MCF 10A (cell line): Measurements from ENCODE around the gene PLD5. TPM values are rescaled to one million over a fixed set of nuclear protein-coding genes. Genes with fewer than 3 reads are reported as not detected.
"Not testable (repeated sequence)": the region's sequence is repeated elsewhere in the genome, so short reads cannot be mapped to it uniquely, and the experiment has no call there.

Experiments used
- BruUV-seq: library from RNA; stranded (reverse); fragments of 400-500 nt; replicated peaks from 2 replicates; lab custom pipeline; 2021; lab: Mats Ljungman, UMichigan
- CTCF ChIA-PET: fragments of 300-600 bp; sonication (Branson Sonifier 250); formaldehyde crosslinking; extraction: SDS; loops from one replicate; lab custom pipeline; 2021; ENCODE audit warnings: antibody characterized with exemption, inconsistent platforms; lab: Yijun Ruan, JAX
- POLR2A ChIA-PET: fragments of 300-600, 350-650 bp; sonication (Branson Sonifier 250); formaldehyde crosslinking; extraction: SDS; loops from one replicate; lab custom pipeline; 2020; ENCODE audit warnings: antibody characterized with exemption, inconsistent platforms; lab: Yijun Ruan, JAX
- DNase-seq: peaks from one replicate; pipeline ENCODE4 v3.0.0-alpha.2; 2018; ENCODE audit not compliant: unreplicated experiment
- H3K27ac Mint-ChIP-seq: one replicate; pipeline ENCODE4 v1.8.0; 2022; ENCODE audit warnings: mild to moderate bottlenecking, low read depth, mixed read lengths; ENCODE audit not compliant: unreplicated experiment
- H3K27me3 Mint-ChIP-seq: one replicate; pipeline ENCODE4 v1.8.0; 2022; ENCODE audit warnings: mixed read lengths; ENCODE audit not compliant: insufficient read depth, unreplicated experiment
- H3K36me3 Mint-ChIP-seq: one replicate; pipeline ENCODE4 v1.8.0; 2022; ENCODE audit warnings: mild to moderate bottlenecking, moderate library complexity, mixed read lengths; ENCODE audit not compliant: insufficient read depth, unreplicated experiment
- H3K4me1 Mint-ChIP-seq: one replicate; pipeline ENCODE4 v1.8.0; 2022; ENCODE audit warnings: mixed read lengths; ENCODE audit not compliant: insufficient read depth, unreplicated experiment
- H3K4me3 Mint-ChIP-seq: one replicate; pipeline ENCODE4 v1.8.0; 2022; ENCODE audit warnings: mild to moderate bottlenecking, moderate library complexity, mixed read lengths; ENCODE audit not compliant: unreplicated experiment
- H3K9me3 Mint-ChIP-seq: one replicate; pipeline ENCODE4 v1.8.0; 2022; ENCODE audit warnings: mixed read lengths; ENCODE audit not compliant: unreplicated experiment
- CTCF ChIP-seq: fragments of 200-600 bp; IDR thresholded peaks from one replicate; pipeline ENCODE4 v1.8.0; 2022; ENCODE audit warnings: antibody characterized with exemption, mild to moderate bottlenecking; ENCODE audit not compliant: unreplicated experiment
- intact Hi-C: fragments of 100-400 bp; cut with micrococcal nuclease; formaldehyde crosslinking; loops from 2 replicates; pipeline ENCODE4 v1.14.1; 2022
- total RNA-seq: library from RNA; stranded (reverse); gene quantifications from 2 replicates; pipeline ENCODE4 v1.2.3, GENCODE V29; 2022

Gene PLD5
- total RNA-seq, 1 experiment from 2014 or later = 18.3 TPM

GRCh38 chr1:242219298-242219901 is 305.1 kb downstream of the PLD5 start:
- no peak overlapping the region for H3K4me3 Mint-ChIP-seq
- H3K9me3 Mint-ChIP-seq = no peaks in the 10 kb centered on the region
- intact Hi-C loops = no loop called here
- DNase-seq = peak; percentile 87
- ChIA-PET POLR2A (interaction anchor here (0.5 to 1.4 kb wide), 5 partner anchors 10 to 311 kb away, joined by 3 to 13 read pairs (median 3); no protein-coding TSS in a partner anchor), CTCF (interaction anchor here (1.0 to 2.1 kb wide), 3 partner anchors 7 to 13 kb away, joined by 3 to 6 read pairs (median 6); no protein-coding TSS in a partner anchor)
- peaks cover 15% of the 10 kb centered on the region for H3K4me1 Mint-ChIP-seq
- H3K27me3 Mint-ChIP-seq = no peaks in the 10 kb centered on the region
- H3K27ac Mint-ChIP-seq = peak overlapping the region; percentile 18
- TF ChIP-seq CTCF = no peak
- no peaks in the 10 kb centered on the region for H3K36me3 Mint-ChIP-seq
- no TSS peak for BruUV-seq

- DNase-seq = no peak
- Mint-ChIP-seq H3K9me3 (no peaks in the 10 kb centered on the region), H3K36me3 (no peaks in the 10 kb centered on the region), H3K27ac (no peak overlapping the region), H3K4me3 (no peak overlapping the region), H3K4me1 (peaks cover 15% of the 10 kb centered on the region), H3K27me3 (no peaks in the 10 kb centered on the region)
- CTCF ChIA-PET = interaction anchor here (0.6 to 1.5 kb wide), 3 partner anchors 14 to 197 kb away, joined by 3 to 4 read pairs (median 3); no protein-coding TSS in a partner anchor
- intact Hi-C loops = no loop called here
- no TSS peak for BruUV-seq
- POLR2A ChIA-PET = interaction anchor here (1.3 kb wide), 1 partner anchor 9 kb away, joined by 4 read pairs; no protein-coding TSS in a partner anchor
- no peak for TF ChIP-seq CTCF
Measured at GRCh38 chr1:242216368-242216767, 308.1 kb downstream of the PLD5 start.

- H3K27ac Mint-ChIP-seq, H3K36me3 Mint-ChIP-seq, DNase-seq, BruUV-seq, H3K4me1 Mint-ChIP-seq, H3K27me3 Mint-ChIP-seq, POLR2A ChIA-PET, intact Hi-C loops, H3K9me3 Mint-ChIP-seq, H3K4me3 Mint-ChIP-seq: not testable (repeated sequence)
- CTCF ChIA-PET = interaction anchor here (0.7 to 1.2 kb wide), 2 partner anchors 14 to 44 kb away, joined by 3 to 4 read pairs; no protein-coding TSS in a partner anchor
Measured at GRCh38 chr1:242214455-242214854, 310.0 kb downstream of the PLD5 start.

GRCh38 chr1:242212961-242213360 is 311.5 kb downstream of the PLD5 start:
- H3K36me3 Mint-ChIP-seq, POLR2A ChIA-PET, H3K27me3 Mint-ChIP-seq, H3K4me3 Mint-ChIP-seq, DNase-seq, BruUV-seq, H3K27ac Mint-ChIP-seq, H3K9me3 Mint-ChIP-seq, H3K4me1 Mint-ChIP-seq, intact Hi-C loops: not testable (repeated sequence)
- CTCF ChIA-PET = interaction anchor here (0.6 to 1.0 kb wide), 2 partner anchors 16 to 213 kb away, joined by 3 to 4 read pairs; no protein-coding TSS in a partner anchor

- no peaks in the 10 kb centered on the region for H3K27me3 Mint-ChIP-seq
- BruUV-seq = no TSS peak
- no peak overlapping the region for H3K4me3 Mint-ChIP-seq
- no peaks in the 10 kb centered on the region for H3K36me3 Mint-ChIP-seq
- intact Hi-C loops = no loop called here
- POLR2A ChIA-PET = interaction anchor here (0.8 kb wide), 1 partner anchor 9 kb away, joined by 3 read pairs; no protein-coding TSS in a partner anchor
- H3K27ac Mint-ChIP-seq = no peak overlapping the region
- no peak for TF ChIP-seq CTCF
- no peak for DNase-seq
- no peaks in the 10 kb centered on the region for H3K9me3 Mint-ChIP-seq
- CTCF ChIA-PET = interaction anchor here (1.2 kb wide), 1 partner anchor 8 kb away, joined by 6 read pairs; no protein-coding TSS in a partner anchor
- peaks cover 3% of the 10 kb centered on the region for H3K4me1 Mint-ChIP-seq
Measured at GRCh38 chr1:242212401-242212800, 312.1 kb downstream of the PLD5 start.
